H1 (cell line): Measurements from ENCODE around the gene RPL6. TPM values are rescaled to one million over a fixed set of nuclear protein-coding genes. Genes with fewer than 3 reads are reported as not detected.

Source experiments
- CTCF ChIA-PET: fragments of 300-600 bp; sonication (Branson Sonifier 250); formaldehyde crosslinking; loops from one replicate; lab custom pipeline; 2021; ENCODE audit not compliant: partially characterized antibody; lab: Charles Lee
- POLR2A ChIA-PET: fragments of 300-600 bp; sonication (Branson Sonifier 250); formaldehyde crosslinking; loops from one replicate; lab custom pipeline; 2021; ENCODE audit warnings: inconsistent platforms; ENCODE audit not compliant: partially characterized antibody; lab: Charles Lee
- DNase-seq, 2 experiments: peaks; one replicate each; pipeline versions ENCODE4 v3.0.0 to v3.0.0-alpha.2; 2010 to 2022; ENCODE audit warnings: low spot score in 2 of 2, low read depth in 1 of 2, mixed read lengths in 1 of 2
- FAIRE-seq: peaks from 2 replicates; lab custom pipeline; 2011; peaks lifted over from hg19 to GRCh38; lab: Jason Lieb, UNC
- H2AFZ ChIP-seq: 2 replicates; pipeline ENCODE4 v1.8.1; 2012; ENCODE audit warnings: low read length, inconsistent platforms
- H2AK5ac ChIP-seq: 2 replicates; pipeline ENCODE4 v1.6.1; 2013; ENCODE audit warnings: low read depth, low read length
- H2BK120ac ChIP-seq: replicated peaks from 2 replicates; pipeline ENCODE3; 2013; ENCODE audit warnings: low read depth, low read length, inconsistent platforms
- H2BK12ac ChIP-seq: 2 replicates; pipeline ENCODE4 v1.6.1; 2013; ENCODE audit warnings: low read depth, low read length
- H2BK15ac ChIP-seq: 2 replicates; pipeline ENCODE4 v1.6.1; 2013; ENCODE audit warnings: low read length
- H2BK20ac ChIP-seq: 2 replicates; pipeline ENCODE4 v1.6.1; 2013; ENCODE audit warnings: low read length
- H2BK5ac ChIP-seq: 2 replicates; pipeline ENCODE4 v1.6.1; 2013; ENCODE audit warnings: low read depth, low read length
- H3K14ac ChIP-seq: 2 replicates; pipeline ENCODE4 v1.6.1; 2013; ENCODE audit warnings: inconsistent platforms; ENCODE audit not compliant: insufficient read length
- H3K18ac ChIP-seq: 2 replicates; pipeline ENCODE4 v1.6.1; 2013; ENCODE audit warnings: low read length; ENCODE audit errors: extremely low read depth
- H3K23ac ChIP-seq: 2 replicates; pipeline ENCODE4 v1.6.1; 2013; ENCODE audit warnings: inconsistent platforms; ENCODE audit not compliant: insufficient read length
- H3K23me2 ChIP-seq: 2 replicates; pipeline ENCODE4 v1.6.1; 2013; ENCODE audit warnings: low read depth, low read length
- H3K27ac ChIP-seq: 2 replicates; pipeline ENCODE4 v1.6.1; 2011; ENCODE audit warnings: low read depth, low read length, inconsistent platforms
- H3K27me3 ChIP-seq, 4 experiments: replicated peaks in 1 of 4; 1 replicate in 1 of 4; 2 replicates in 3 of 4; pipeline versions ENCODE4 v1.6.1 to v1.8.1; 2011 to 2013; ENCODE audit warnings: low read length in 3 of 4, mild to moderate bottlenecking in 3 of 4, inconsistent platforms in 2 of 4, mixed read lengths in 2 of 4, moderate library complexity in 1 of 4; ENCODE audit not compliant: control insufficient read depth in 3 of 4, insufficient read depth in 3 of 4; ENCODE audit errors: extremely low read depth in 1 of 4
- H3K36me3 ChIP-seq, 4 experiments: 2 replicates each; pipeline versions ENCODE4 v1.6.1 to v1.8.1; 2011 to 2013; ENCODE audit warnings: mild to moderate bottlenecking in 4 of 4, low read length in 3 of 4, moderate library complexity in 2 of 4, control low read depth in 1 of 4, inconsistent platforms in 1 of 4; ENCODE audit not compliant: insufficient read depth in 4 of 4, control insufficient read depth in 2 of 4
- H3K4ac ChIP-seq: replicated peaks from 2 replicates; pipeline ENCODE3; 2013; ENCODE audit warnings: low read length, low read depth, mixed read lengths, inconsistent platforms; ENCODE audit not compliant: insufficient read length
- H3K4me1 ChIP-seq, 4 experiments: replicated peaks in 1 of 4; 1 replicate in 1 of 4; 2 replicates in 3 of 4; pipeline versions ENCODE4 v1.6.1 to v1.8.1; 2011 to 2013; ENCODE audit warnings: low read length in 3 of 4, inconsistent platforms in 2 of 4, mixed read lengths in 1 of 4; ENCODE audit not compliant: insufficient read depth in 4 of 4, control insufficient read depth in 3 of 4
- H3K4me2 ChIP-seq, 2 experiments: 2 replicates each; pipeline versions ENCODE4 v1.6.1 to v1.8.1; 2011 to 2013; ENCODE audit warnings: low read depth in 2 of 2, low read length in 2 of 2, control low read depth in 1 of 2, inconsistent platforms in 1 of 2, mild to moderate bottlenecking in 1 of 2; ENCODE audit not compliant: insufficient read depth in 1 of 2
- H3K4me3 ChIP-seq, 4 experiments: fragments of 200-600, 300-600 bp in 1 of 4; sonication (generic), shearing (Covaris generic), sonication (Bioruptor Twin) in 1 of 4; 2 replicates each; pipeline versions ENCODE4 v1.5.1 to v1.8.1; 2011 to 2016; ENCODE audit warnings: low read length in 4 of 4, low read depth in 3 of 4, control low read depth in 2 of 4, inconsistent platforms in 2 of 4, mild to moderate bottlenecking in 2 of 4, mixed read lengths in 1 of 4, moderate library complexity in 1 of 4; ENCODE audit not compliant: insufficient read depth in 2 of 4; ENCODE audit errors: extremely low read depth in 1 of 4
- H3K56ac ChIP-seq: replicated peaks from 2 replicates; pipeline ENCODE3; 2013; ENCODE audit warnings: low read depth, mild to moderate bottlenecking, mixed read lengths, low read length, inconsistent platforms; ENCODE audit not compliant: insufficient read length
- H3K79me1 ChIP-seq: 2 replicates; pipeline ENCODE4 v1.6.1; 2013; ENCODE audit warnings: low read depth, low read length, control low read depth
- H3K79me2 ChIP-seq, 2 experiments: 2 replicates each; pipeline versions ENCODE4 v1.6.1 to v1.8.1; 2012 to 2013; ENCODE audit warnings: low read length in 2 of 2, mild to moderate bottlenecking in 2 of 2, inconsistent platforms in 1 of 2; ENCODE audit not compliant: insufficient read depth in 2 of 2, control insufficient read depth in 1 of 2
- H3K9ac ChIP-seq, 4 experiments: replicated peaks in 1 of 4; 1 replicate in 1 of 4; 2 replicates in 3 of 4; pipeline versions ENCODE4 v1.6.1 to v1.8.1; 2011 to 2013; ENCODE audit warnings: low read depth in 3 of 4, low read length in 3 of 4, control low read depth in 2 of 4, mild to moderate bottlenecking in 2 of 4, moderate library complexity in 2 of 4, inconsistent platforms in 1 of 4; ENCODE audit errors: extremely low read depth in 1 of 4
- H3K9me3 ChIP-seq, 2 experiments: 2 replicates each; pipeline versions ENCODE4 v1.6.1 to v1.8.1; 2012 to 2013; ENCODE audit warnings: mild to moderate bottlenecking in 2 of 2, moderate library complexity in 2 of 2, control low read depth in 1 of 2, inconsistent platforms in 1 of 2, low read depth in 1 of 2, low read length in 1 of 2, mixed read lengths in 1 of 2; ENCODE audit not compliant: insufficient read depth in 2 of 2
- H4K20me1 ChIP-seq, 2 experiments: replicated peaks in 1 of 2; 2 replicates each; pipeline versions ENCODE3 to v1.8.1; 2011 to 2013; ENCODE audit warnings: inconsistent platforms in 2 of 2, low read length in 2 of 2, mild to moderate bottlenecking in 1 of 2; ENCODE audit not compliant: insufficient read depth in 2 of 2, control insufficient read depth in 1 of 2
- H4K5ac ChIP-seq: 2 replicates; pipeline ENCODE4 v1.6.1; 2013; ENCODE audit warnings: low read length, low read depth, mixed read lengths, inconsistent platforms; ENCODE audit not compliant: insufficient read length
- H4K8ac ChIP-seq: 2 replicates; pipeline ENCODE4 v1.8.0; 2013; ENCODE audit warnings: mild to moderate bottlenecking, moderate library complexity, low read length, inconsistent platforms; ENCODE audit not compliant: insufficient read depth; ENCODE audit errors: extremely low read depth
- H4K91ac ChIP-seq: replicated peaks from 2 replicates; pipeline ENCODE3; 2013; ENCODE audit warnings: low read length, mixed read lengths, inconsistent platforms; ENCODE audit not compliant: insufficient read length
- KDM4A ChIP-seq: IDR thresholded peaks from one replicate; pipeline ENCODE4 v1.7.1; 2012; ENCODE audit warnings: low read depth, mild to moderate bottlenecking, moderate library complexity, low read length, inconsistent platforms; ENCODE audit not compliant: severe bottlenecking
- KDM5A ChIP-seq: fragments of 200-600 bp; IDR thresholded peaks from 2 replicates; pipeline ENCODE4 v1.7.1; 2012; ENCODE audit warnings: mild to moderate bottlenecking, low read length, inconsistent platforms, mixed read lengths
- PHF8 ChIP-seq: fragments of 200-600 bp; sonication (generic); conservative IDR thresholded peaks from 2 replicates; pipeline ENCODE4 v1.7.1; 2012; ENCODE audit warnings: low read depth, mild to moderate bottlenecking, inconsistent platforms, low read length, moderate library complexity
- RFX5 ChIP-seq: IDR thresholded peaks from 2 replicates; pipeline ENCODE4 v1.6.1; 2011; ENCODE audit warnings: low read depth, low read length, improper control_type of control experiment, borderline replicate concordance
- WGBS, 2 experiments: shearing (Covaris generic) in 1 of 2; methylation state at CpG; one replicate each; pipeline versions ENCODE4 v1.1.6 to v1.1.7; 2013 to 2015; ENCODE audit warnings: low lambda C conversion rate in 2 of 2, mixed read lengths in 2 of 2, inconsistent platforms in 1 of 2, low coverage in 1 of 2, missing lambda C conversion rate in 1 of 2; ENCODE audit not compliant: insufficient replicate concordance in 2 of 2, insufficient coverage in 1 of 2, insufficient read length in 1 of 2; ENCODE audit errors: extremely low coverage in 1 of 2, missing lambda C conversion rate in 1 of 2; 5-methylcytosine and 5-hydroxymethylcytosine counted together
- polyA plus RNA-seq, 7 experiments: library from polyadenylated mRNA; depleted of rRNA in 3 of 7; stranded (reverse) in 5 of 7; unstranded in 2 of 7; fragments of >200 nt in 5 of 7; fragments of 200-250 nt in 2 of 7; gene quantifications; 1 replicate in 5 of 7; 2 replicates in 1 of 7; 4 replicates in 1 of 7; pipeline versions ENCODE4 v1.2.1 to v1.2.3, GENCODE V29; 2011 to 2013; ENCODE audit warnings: missing spikeins in 2 of 7, mixed read lengths in 2 of 7
- total RNA-seq: library from RNA; stranded (reverse); fragmentation: NEBNext Ultra II Directional; extraction: Animal tissue kit (Norgen Biotek cat#: 25700); gene quantifications from 2 replicates; pipeline ENCODE4 v1.2.1, GENCODE V29; 2021

RPL6 gene
- total and polyA plus RNA-seq, 2 of the 8 experiments (the other 6 are each of a cell fraction or from before 2014, with no cell fraction given), result 1,073 to 1,643 TPM

DNA sequence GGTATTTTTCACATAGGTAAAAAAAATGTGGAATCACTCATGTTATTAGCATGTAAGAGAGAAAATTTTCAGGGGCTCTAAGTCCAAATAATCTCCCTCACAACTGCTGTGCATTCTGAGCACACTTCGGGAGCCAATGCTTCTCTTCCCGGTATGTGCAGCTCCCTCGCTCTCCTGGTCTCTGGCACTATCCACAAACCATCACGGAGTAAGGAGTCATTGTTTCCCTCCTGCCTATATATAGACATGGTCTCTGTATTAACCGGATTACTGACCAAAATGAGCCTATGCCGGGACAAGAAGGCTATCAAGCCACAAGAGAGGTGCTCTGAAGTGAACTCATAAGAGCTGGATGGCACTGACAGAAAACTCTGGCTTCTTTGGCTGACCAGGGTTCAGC lies 40.5 kb downstream of the RPL6 start:
- no peak overlapping the region for H4K5ac ChIP-seq
- no peak overlapping the region for H2AK5ac ChIP-seq
- H3K79me2 ChIP-seq, result peaks cover 0 to 51% of the 10 kb centered on the region in 2 experiments; a peak in 2 of 4 replicates
- TF ChIP-seq KDM4A (no peak), KDM5A (no peak), PHF8 (no peak), RFX5 (no peak)
- no peak overlapping the region for H3K23ac ChIP-seq
- no peaks in the 10 kb centered on the region for H3K27me3 ChIP-seq
- H3K23me2 ChIP-seq, result no peaks in the 10 kb centered on the region
- H4K20me1 ChIP-seq, result no peaks in the 10 kb centered on the region
- H2BK5ac ChIP-seq, result no peak overlapping the region
- no peaks in the 10 kb centered on the region for H3K36me3 ChIP-seq
- no peak overlapping the region for H3K27ac ChIP-seq
- H2BK120ac ChIP-seq, result no peak overlapping the region
- H3K4me2 ChIP-seq, result no peak overlapping the region
- H2BK12ac ChIP-seq, result no peak overlapping the region
- POLR2A ChIA-PET, result interaction anchor here (0.6 to 1.0 kb wide), 2 partner anchors 25 to 57 kb away, joined by 3 read pairs; no protein-coding TSS in a partner anchor
- H3K4ac ChIP-seq, result no peak overlapping the region
- FAIRE-seq, result no peak
- no peak overlapping the region for H4K91ac ChIP-seq
- H2AFZ ChIP-seq, result no peak overlapping the region
- no peak overlapping the region for H3K56ac ChIP-seq
- no peaks in the 10 kb centered on the region for H3K79me1 ChIP-seq
- no peak for DNase-seq
- no peaks in the 10 kb centered on the region for H3K9me3 ChIP-seq
- no peak overlapping the region for H2BK15ac ChIP-seq
- no peak overlapping the region for H3K4me3 ChIP-seq
- CTCF ChIA-PET, result no interaction called here
- 78% methylated on average over 6 of the region's 6 CpGs; no CpG with 5 or more reads in 1 of the 2 experiments for WGBS, 2 experiments
- no peak overlapping the region for H3K18ac ChIP-seq
- H3K4me1 ChIP-seq, result peaks cover 0 to 2% (median 0%) of the 10 kb centered on the region in 4 experiments; a peak in 3 of 7 replicates
- H3K14ac ChIP-seq, result no peak overlapping the region
- no peak overlapping the region for H2BK20ac ChIP-seq
- no peak overlapping the region for H3K9ac ChIP-seq
- H4K8ac ChIP-seq, result no peak overlapping the region
